Measurements from ENCODE around the gene EWSR1. TPM values are rescaled to one million over a fixed set of nuclear protein-coding genes. Genes with fewer than 3 reads are reported as not detected.
"Not testable (repeated sequence)": the region's sequence is repeated elsewhere in the genome, so short reads cannot be mapped to it uniquely, and the experiment has no call there.

Gene EWSR1
- total and polyA plus RNA-seq, 2 donors (not counting 1 experiment from before 2014, with no cell fraction given) = 281 to 295 TPM

- ChIA-PET POLR2A (no interaction called here), CTCF (interaction anchor here (0.9 kb wide), 1 partner anchor 12 kb away, joined by 5 read pairs; no protein-coding TSS in a partner anchor)
- intact Hi-C loops (cut with micrococcal nuclease) = no loop called here
- H3K4me2 ChIP-seq (replicated peaks; ENCODE audit: low read depth, low read length, poor library complexity, severe bottlenecking) = no peak overlapping the region
- H3K27me3 Mint-ChIP-seq = peaks cover 10% of the 10 kb centered on the region
- H3K79me2 ChIP-seq (ENCODE audit: control insufficient read depth, insufficient read depth, low read length) = no peaks in the 10 kb centered on the region
- no peaks in the 10 kb centered on the region for H4K20me1 ChIP-seq (ENCODE audit: control insufficient read depth, insufficient read depth, low read length, poor library complexity, severe bottlenecking)
- TF ChIP-seq, protein P1, sequence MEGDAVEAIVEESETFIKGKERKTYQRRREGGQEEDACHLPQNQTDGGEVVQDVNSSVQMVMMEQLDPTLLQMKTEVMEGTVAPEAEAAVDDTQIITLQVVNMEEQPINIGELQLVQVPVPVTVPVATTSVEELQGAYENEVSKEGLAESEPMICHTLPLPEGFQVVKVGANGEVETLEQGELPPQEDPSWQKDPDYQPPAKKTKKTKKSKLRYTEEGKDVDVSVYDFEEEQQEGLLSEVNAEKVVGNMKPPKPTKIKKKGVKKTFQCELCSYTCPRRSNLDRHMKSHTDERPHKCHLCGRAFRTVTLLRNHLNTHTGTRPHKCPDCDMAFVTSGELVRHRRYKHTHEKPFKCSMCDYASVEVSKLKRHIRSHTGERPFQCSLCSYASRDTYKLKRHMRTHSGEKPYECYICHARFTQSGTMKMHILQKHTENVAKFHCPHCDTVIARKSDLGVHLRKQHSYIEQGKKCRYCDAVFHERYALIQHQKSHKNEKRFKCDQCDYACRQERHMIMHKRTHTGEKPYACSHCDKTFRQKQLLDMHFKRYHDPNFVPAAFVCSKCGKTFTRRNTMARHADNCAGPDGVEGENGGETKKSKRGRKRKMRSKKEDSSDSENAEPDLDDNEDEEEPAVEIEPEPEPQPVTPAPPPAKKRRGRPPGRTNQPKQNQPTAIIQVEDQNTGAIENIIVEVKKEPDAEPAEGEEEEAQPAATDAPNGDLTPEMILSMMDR (IDR thresholded peaks at IDR 0.05) = no peak
- TF ChIP-seq EZH2 (IDR thresholded peaks at IDR 0.05; ENCODE audit: borderline replicate concordance, insufficient read depth, low read depth, low read length, poor library complexity, severe bottlenecking) = no peak
- no peak for DNase-seq
- H3K9me3 Mint-ChIP-seq (ENCODE audit: insufficient read depth) = no peaks in the 10 kb centered on the region
- no peak overlapping the region for H3K4me3 Mint-ChIP-seq
- peaks cover 0 to 9% (median 0%) of the 10 kb centered on the region in 4 experiments for H3K27me3 ChIP-seq (replicated peaks in 1 of 4; ENCODE audit: control extremely low read depth in 1 of 4, control insufficient read depth in 3 of 4, insufficient read depth in 4 of 4, low read length in 3 of 4)
- no peak overlapping the region for H3K27ac Mint-ChIP-seq
- no peaks in the 10 kb centered on the region for H3K36me3 ChIP-seq (replicated peaks in 1 of 2; ENCODE audit: control extremely low read depth in 1 of 2, control insufficient read depth in 1 of 2, extremely low read depth in 1 of 2, insufficient read depth in 2 of 2, low read length in 1 of 2)
- H3K4me3 ChIP-seq (ENCODE audit: control extremely low read depth in 1 of 5, extremely low read depth in 1 of 5, insufficient read depth in 1 of 5, low read depth in 2 of 5, low read length in 4 of 5) = no peak overlapping the region
- no peak overlapping the region for H2AFZ ChIP-seq (ENCODE audit: insufficient read depth, low read depth, low read length, poor library complexity, severe bottlenecking)
- WGBS (ENCODE audit: insufficient coverage) = no CpG with 5 or more reads among the region's 1 CpG
- H3K9ac ChIP-seq (ENCODE audit: low read length) = no peak overlapping the region
- peaks cover 0 to 12% (median 0%) of the 10 kb centered on the region in 3 donors for H3K9me3 ChIP-seq (ENCODE audit: control extremely low read depth in 1 of 3, control insufficient read depth in 2 of 3, insufficient read depth in 1 of 3, low read length in 2 of 3)
- H3K27ac ChIP-seq (ENCODE audit: low read length in 2 of 2) = no peak overlapping the region
- no peak for ATAC-seq (ENCODE audit: low read depth)
- H3K4me1 ChIP-seq (ENCODE audit: control insufficient read depth in 2 of 2, insufficient read depth in 2 of 2, low read length in 2 of 2) = no peaks in the 10 kb centered on the region
- no peaks in the 10 kb centered on the region for H3K4me1 Mint-ChIP-seq
These were observed 34.7 kb upstream of the EWSR1 start for GRCh38 chr22:29233277-29233877.

DNA sequence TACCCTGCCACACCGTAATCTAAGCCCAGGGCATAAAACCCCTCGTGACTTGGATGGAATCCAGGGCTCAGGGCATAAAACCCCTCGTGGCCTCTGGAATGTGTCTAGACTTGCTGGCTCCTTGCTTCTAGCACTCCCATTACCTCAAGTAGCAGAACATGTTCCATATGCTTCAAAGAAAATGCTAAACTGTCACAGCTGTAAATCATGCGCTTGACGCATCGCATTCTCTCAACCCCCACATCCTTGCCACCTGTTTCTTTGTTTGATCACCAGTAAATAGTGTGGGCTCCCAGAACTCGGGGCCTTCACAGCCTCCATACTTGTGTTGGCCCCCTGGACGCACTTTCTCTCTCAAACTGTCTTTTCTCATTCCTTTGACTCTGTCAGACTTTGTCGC, 27.6 kb upstream of the EWSR1 start:
- H3K4me1 Mint-ChIP-seq; H3K79me2 ChIP-seq (ENCODE audit: control insufficient read depth, insufficient read depth, low read length); H3K4me1 ChIP-seq (ENCODE audit: control insufficient read depth in 2 of 2, insufficient read depth in 2 of 2, low read length in 2 of 2); H3K4me2 ChIP-seq (replicated peaks; ENCODE audit: low read depth, low read length, poor library complexity, severe bottlenecking); H3K9ac ChIP-seq (ENCODE audit: low read length); DNase-seq; H4K20me1 ChIP-seq (ENCODE audit: control insufficient read depth, insufficient read depth, low read length, poor library complexity, severe bottlenecking); H3K27ac ChIP-seq (ENCODE audit: low read length in 2 of 2); POLR2A ChIA-PET; H3K4me3 ChIP-seq (ENCODE audit: control extremely low read depth in 1 of 5, extremely low read depth in 1 of 5, insufficient read depth in 1 of 5, low read depth in 2 of 5, low read length in 4 of 5); H2AFZ ChIP-seq (ENCODE audit: insufficient read depth, low read depth, low read length, poor library complexity, severe bottlenecking); CTCF ChIA-PET; H3K36me3 ChIP-seq (replicated peaks in 1 of 2; ENCODE audit: control extremely low read depth in 1 of 2, control insufficient read depth in 1 of 2, extremely low read depth in 1 of 2, insufficient read depth in 2 of 2, low read length in 1 of 2); H3K4me3 Mint-ChIP-seq; ATAC-seq (ENCODE audit: low read depth); H3K27ac Mint-ChIP-seq: not testable (repeated sequence)
- Histone ChIP-seq H3K27me3 (replicated peaks in 1 of 4; ENCODE audit: control extremely low read depth in 1 of 4, control insufficient read depth in 3 of 4, insufficient read depth in 4 of 4, low read length in 3 of 4) (peaks cover 0 to 17% (median 3%) of the 10 kb centered on the region in 4 experiments), H3K9me3 (ENCODE audit: control extremely low read depth in 1 of 3, control insufficient read depth in 2 of 3, insufficient read depth in 1 of 3, low read length in 2 of 3) (peaks cover 4 to 31% (median 15%) of the 10 kb centered on the region in 3 donors)
- intact Hi-C loops (cut with micrococcal nuclease) = loop anchor here (10.0 kb wide), 1 partner anchor 126 kb away; no protein-coding TSS in a partner anchor
- H3K27me3 Mint-ChIP-seq = peaks cover 25% of the 10 kb centered on the region
- H3K9me3 Mint-ChIP-seq (ENCODE audit: insufficient read depth) = peaks cover 12% of the 10 kb centered on the region
- 80% methylated on average over 9 of the region's 9 CpGs for WGBS (ENCODE audit: insufficient coverage)

All from B cell (primary cell).